GM18499 (cell line): ENCODE measurements around the gene SF3A2.
"Not testable (repeated sequence)": the region's sequence is repeated elsewhere in the genome, so short reads cannot be mapped to it uniquely, and the experiment has no call there.

Experiments used
- ATAC-seq: cut with Tn5 transposase; IDR thresholded peaks from one replicate; pipeline ENCODE4 v1.9.1; 2021; ENCODE audit warnings: moderate number of reproducible peaks; ENCODE audit not compliant: insufficient read depth, unreplicated experiment

The SF3A2 gene

DNA sequence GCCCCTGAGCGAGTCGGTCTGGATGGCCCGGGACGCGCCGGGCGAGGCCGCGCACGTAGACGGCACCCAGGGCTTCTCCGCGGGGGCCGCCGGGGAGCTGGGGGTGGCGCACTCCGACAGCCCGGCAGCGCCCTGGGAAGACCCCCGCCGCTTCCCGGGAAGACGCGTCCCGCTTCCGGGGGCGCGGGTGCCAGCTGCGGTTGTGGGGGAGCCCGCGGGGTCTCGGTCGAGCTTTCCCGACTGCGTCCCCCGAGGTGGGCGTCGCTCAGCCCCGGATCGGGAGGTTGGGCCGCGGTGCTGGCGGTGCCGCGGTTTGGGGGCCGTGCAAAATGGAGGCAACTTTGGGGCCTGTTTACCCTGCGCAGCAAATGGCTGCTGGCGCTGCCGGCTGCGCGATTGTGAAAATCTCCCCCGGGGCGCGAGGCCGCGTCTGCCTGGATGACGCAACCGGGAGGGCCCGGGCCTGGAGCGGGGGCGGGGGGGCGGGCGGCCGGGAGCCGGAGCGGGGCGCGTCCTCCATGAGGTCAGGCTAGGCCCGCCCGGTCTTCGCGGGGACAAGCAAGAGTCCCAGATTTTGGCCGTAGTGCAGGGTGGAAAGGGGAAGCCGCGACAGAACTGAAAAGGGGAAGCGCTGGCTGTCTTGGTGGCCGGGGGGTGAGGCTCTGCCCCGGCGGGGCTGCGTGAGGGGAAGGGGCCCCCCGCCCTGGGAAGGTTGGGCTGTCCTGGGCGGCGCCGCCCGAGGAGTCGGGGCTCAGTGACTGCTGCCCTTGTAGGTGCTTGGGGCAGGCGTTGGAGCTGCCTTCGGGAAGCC is 34.0 kb downstream of the SF3A2 start:
- ATAC-seq: no peak

DNA sequence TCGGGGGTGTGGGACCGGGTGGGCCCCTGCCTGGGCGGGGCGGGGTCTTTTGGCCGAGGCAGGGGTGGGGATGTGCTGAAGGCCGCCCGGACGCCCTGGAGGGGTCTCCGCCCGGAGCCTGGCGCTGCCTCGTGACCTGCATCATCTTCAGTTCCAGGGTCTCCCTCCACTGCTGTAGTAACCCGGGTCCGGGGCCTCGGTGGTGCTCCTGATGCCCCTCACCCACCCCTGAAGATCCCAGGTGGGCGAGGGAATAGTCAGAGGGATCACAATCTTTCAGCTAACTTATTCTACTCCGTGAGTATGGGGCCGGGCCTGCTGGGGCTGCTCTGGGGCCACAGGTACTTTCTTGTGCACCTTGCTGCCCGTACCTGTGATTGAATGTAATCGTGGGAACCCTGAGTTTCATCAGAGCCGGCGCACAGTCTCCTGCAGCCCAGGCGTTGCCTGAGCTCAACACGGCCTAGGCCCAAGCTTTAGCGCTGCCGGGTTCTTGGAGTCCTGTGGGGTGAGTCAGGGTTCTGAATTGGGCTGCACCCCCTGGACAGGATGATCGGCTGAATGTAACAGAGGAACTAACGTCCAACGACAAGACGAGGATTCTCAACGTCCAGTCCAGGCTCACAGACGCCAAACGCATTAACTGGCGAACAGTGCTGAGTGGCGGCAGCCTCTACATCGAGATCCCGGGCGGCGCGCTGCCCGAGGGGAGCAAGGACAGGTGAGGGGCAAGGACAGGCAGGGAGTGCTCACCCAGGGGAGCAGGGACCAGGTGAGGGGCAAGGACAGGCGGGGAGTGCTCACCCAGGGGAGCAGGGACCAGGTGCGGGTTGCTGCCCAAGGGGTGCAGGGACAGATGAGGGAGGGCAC is 34.8 kb downstream of the SF3A2 start:
- no peak for ATAC-seq

DNA sequence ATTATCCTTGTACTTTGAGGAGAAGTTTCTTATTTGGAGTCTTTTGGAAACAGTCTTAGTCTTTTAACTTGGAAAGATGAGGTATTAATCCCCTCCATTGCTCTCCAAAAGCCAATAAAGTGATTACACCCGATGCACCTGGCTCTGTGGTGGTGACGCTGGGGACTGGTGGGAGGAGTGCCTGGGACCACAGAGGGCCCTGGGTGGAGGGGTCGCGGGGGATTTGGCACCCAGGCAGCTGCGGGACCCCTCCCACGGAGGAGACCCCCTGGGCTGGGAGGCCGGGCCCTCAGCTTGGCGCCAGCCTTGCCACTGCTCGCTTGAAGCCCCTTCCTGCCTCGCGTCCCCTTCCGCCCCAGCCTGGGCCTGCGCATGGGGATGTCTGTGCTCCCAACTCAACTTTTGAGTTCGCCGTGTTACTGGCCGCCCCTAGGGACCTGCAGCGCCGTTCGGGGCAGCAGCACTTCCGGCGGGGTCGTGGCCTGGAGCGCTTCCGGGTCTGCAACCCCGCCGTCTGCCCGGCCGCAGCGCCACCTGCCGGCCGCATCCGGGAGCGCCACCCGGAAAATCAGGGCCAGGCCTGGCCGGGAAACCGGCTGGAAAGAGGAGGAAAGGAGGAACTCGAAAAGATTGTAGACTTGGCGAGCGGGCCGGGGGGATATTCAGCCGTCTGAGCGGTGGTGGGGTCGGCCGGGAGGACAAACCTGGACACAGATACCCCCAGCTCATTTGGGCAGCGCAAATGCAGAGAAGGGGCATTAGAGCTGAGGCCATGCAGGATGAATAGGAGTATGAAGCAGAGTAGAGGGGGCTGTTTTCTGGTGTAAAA is 36.9 kb downstream of the SF3A2 start:
- no peak for ATAC-seq

DNA sequence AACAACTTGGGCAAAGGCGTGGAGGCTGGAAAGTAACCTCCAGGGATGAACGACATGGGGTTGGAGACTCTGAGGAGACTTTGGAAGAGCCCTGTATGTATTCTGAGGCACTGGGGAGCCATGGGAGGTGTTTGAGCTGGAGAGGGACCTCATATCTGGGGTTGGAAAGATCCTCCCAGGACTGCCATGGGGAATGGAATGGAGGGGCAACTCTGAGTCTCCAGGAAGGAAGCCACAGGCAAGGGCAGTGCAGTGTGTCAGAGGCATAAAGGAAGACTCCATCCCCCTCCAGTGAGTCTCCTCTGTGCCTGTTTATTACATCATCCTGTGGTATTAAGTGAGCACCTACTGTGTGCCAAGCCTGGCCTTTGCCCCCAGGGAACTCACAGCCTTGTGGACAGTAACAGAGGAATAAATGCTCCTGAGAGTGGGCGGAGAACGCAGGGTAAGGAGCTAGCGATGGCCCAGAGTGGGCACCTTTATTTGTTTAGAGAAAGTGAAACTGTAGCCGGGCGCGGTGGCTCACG is 37.6 kb downstream of the SF3A2 start:
- ATAC-seq: no peak

DNA sequence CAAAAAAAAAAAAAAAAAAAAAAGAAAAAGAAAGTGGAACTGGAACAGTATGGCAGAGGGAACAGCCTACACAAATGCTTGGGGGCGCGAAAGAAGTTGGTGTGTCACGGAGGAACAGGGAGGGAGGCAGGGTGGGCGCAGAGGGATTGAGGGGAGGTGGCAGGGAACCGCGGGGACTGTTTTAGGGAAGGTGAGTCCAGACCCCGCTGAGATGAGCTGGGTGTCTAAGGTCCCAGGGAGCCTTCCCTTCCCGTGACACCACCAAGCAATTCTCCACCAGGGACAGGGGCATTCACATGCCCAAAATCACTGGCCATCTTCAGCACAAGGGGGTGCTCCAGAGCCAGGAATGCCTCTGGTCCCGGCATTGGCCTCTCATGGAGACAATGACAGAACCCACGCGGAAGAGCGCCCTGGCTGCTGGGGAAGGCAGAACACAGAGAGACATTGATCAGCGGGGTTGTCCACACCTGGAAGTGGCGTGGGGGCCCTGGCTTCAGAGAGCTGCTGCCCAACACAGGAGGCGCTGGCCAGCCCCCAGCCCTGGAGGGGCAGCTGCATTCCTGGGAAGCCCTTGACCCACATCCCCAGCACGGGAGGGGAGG is 38.4 kb downstream of the SF3A2 start:
- ATAC-seq: no peak

DNA sequence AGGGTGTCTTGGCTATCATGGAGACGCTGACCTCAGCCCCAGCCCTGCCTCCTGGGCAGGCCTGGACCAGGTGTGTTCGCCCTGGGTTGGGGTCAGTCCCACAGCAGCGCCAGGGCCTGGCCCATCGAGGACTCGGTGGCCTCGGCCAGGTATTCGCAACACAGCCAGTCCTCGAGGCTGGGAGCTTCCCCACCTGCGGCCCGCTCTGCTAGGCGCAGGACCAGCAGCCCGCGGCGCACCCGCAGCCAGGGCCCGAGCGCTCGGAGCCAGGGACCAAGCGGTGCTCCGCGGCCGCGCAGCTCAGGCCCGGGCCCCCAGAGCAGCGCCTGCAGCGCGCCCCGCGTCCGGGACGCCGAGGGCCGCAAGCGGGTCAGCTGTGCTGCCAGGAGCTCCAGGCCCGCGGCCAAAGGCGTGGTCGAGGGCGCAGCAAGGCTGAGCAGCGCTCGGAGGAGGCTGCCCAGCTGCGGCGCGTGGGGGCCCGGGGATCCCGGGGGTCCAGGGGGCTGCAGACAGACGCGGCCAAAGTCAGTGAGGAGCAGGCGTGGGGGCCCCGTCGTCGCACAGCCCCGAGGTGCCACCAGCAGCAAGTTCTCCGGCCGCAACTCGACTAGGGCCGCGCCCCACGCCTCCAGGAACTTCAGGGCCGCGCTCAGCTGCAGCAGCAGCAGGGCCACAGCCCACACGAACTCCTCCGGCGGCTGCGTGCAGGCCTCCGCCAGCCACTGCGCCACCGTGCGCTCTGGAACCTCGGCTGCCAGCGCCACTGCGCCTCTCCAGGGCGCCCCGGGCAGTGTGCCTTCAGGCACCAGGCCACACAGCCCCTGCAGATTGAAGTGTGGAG is 39.2 kb downstream of the SF3A2 start:
- no peak for ATAC-seq

DNA sequence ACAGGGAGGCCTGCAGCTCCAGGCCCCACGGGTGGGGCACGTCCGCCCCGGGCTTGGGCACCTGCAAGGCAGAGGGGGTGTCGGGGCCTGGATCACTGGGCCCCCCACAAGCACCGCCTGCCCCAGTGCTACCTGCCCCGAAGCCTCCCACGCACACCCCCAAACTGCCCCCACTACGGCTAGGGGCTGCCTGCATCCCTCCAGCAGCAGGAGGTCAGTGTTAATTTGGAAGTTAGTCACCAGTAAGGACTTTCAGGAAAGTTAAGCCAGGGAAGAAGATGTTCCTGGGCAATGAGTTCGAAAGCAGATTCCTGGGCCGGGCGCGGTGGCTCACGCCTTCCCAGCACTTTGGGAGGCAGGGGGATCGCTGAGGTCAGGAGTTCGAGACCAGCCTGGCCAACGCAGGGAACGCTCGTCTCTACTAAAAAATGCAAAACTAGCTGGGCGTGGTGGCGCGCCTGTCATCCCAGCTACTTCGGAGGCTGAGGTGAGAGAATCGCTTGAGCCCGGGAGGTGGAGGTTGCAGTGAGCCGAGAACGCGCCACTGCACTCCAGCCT is 39.9 kb downstream of the SF3A2 start:
- no peak for ATAC-seq

DNA sequence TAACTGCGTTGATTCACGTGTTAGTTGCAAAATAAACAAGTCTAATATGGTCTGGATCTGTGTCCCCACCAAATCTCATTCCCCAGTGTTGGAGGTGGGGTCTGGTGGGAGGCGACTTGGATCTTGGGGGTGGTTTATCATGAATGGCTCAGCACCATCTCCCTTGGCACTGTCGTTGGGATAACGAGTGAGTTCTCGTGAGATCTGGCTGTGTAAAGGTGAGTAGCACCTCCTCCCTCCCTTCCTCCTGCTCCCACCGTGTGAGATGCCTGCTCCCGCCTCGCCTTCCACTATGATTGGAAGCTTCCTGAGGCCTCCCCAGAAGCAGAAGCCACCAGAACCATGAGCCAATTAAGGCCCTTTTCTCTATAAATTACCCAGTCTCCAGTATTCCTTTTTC is 40.5 kb downstream of the SF3A2 start:
- ATAC-seq: no peak

DNA sequence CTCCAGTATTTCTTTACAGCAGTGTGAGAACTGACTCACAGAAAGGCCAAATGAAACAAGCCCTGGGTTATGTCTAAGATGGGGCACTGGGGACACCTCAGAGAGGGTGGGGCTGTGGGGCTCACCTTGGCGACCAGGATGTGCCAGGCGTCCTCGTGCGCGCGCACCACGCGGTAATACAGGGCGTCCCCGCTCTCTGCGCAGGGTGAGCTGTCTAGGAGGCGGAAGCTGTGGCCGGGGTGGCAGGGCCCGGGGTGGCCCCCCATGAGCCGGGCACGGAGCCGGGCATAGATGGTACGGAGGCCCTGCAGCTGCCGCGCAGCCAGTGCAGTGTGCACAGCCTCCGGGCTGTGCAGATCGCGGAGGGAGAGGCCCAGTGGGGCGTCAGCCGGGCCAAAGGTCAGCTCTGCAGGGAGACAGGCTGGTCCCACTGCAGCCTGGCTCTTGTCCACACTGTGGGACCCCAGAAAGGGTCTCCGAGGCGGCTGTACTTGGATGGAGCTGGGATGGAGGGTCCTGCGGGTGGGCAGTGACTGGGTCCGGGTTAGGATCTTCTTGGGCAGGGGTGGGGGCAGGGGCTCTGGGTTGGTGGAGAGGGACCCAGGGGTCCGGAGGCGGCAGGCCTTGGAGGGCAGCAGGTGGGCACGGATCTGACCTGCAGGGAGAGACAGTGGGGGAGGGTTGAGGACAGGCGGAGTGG is 42.0 kb downstream of the SF3A2 start:
- no peak for ATAC-seq

DNA sequence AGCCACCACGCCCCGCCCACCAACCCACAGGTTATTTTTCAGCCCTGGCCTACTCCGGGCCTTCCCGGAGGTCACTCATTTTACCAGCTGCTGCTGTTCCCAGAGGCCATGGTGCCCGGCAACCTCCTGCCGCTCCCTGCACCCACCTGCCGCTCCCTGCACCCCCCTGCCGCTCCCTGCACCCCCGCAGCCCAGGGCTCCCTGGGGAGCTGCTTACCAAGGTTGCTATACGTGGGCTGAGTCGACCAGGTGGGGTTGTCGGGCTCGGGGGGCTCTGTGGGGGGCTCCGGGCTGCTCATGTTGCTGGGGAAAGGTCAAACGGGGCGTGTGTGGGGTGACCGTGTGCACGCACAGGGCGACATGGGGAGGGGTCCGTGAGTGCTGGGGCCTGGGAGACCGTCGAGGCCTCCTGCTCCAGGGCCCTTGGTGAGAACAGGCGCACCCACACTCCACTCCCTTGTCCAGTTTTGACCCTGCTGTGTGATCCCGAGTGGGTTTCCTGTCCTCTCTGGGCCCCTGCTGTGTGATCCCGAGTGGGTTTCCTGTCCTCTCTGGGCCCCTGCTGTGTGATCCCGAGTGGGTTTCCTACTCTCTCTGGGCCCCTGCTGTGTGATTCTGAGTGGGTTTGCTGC is 44.1 kb downstream of the SF3A2 start:
- ATAC-seq: no peak

DNA sequence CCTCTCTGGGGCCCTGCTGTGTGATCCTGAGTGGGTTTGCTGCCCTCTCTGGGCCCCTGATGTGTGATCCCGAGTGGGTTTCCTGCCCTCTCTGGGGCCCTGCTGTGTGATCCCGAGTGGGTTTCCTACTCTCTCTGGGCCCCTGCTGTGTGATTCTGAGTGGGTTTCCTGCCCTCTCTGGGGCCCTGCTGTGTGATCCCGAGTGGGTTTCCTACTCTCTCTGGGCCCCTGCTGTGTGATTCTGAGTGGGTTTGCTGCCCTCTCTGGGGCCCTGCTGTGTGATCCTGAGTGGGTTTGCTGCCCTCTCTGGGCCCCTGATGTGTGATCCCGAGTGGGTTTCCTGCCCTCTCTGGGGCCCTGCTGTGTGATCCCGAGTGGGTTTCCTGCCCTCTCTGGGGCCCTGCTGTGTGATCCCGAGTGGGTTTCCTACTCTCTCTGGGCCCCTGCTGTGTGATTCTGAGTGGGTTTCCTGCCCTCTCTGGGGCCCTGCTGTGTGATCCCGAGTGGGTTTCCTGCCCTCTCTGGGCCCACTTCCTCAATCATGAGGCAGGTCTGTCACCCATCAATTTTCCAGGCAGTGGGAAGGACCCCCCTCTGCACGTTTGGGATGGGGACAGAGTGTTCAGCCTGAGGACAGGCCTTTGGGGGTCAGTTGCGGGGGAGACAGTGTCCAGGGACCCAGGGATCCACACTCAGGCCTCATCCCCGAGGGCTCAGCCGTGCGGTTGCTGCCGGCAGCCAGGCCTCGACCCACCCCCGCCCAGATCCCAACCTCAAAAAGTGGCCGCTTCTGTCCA is 44.8 kb downstream of the SF3A2 start:
- not testable (repeated sequence) for ATAC-seq

DNA sequence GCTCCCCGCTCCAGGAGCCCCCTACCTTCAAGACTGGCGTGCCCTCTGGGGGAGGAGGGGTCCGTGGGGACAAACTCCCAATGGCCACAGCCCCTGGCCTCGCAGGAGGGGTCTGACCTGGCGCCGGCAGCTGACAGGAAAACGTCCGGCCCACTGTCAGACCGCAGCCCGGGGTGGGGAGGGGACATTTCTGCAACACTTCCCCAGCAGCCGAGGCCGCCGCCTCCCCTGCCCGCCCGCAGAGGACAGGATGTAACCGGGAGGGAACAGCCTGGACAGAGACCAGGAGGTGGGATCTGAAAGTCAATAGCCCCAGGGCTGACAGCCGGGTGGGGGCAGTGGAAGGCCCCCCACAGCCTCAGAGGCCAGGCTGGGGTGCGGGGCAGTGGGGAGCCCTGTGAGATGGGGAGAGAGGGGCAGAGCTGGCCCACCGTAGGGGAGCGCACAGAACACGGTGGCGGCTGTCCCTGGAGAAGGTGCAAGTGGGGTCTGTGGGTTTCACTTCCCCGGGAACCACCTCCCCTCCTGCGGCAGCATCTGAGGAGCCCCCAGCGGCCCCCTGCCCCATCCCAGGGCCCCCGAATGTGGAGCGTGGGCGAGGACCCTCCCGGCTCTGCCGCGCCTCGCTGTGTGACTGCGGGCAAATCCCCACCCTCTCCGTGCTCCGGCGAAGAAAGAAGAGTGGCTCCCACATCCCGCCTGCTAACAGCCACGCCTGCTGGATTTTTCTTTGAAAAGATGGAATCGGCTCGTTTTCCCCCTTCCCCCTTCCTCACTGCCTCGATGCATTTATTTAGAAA is 45.6 kb downstream of the SF3A2 start, which contains the start of gene PEAK3:
Gene PEAK3 (minus strand): TSS at position 114 of the 800 bp plus-strand sequence. CDS start 1,244 bp downstream, outside the sequence.
- ATAC-seq: no peak

DNA sequence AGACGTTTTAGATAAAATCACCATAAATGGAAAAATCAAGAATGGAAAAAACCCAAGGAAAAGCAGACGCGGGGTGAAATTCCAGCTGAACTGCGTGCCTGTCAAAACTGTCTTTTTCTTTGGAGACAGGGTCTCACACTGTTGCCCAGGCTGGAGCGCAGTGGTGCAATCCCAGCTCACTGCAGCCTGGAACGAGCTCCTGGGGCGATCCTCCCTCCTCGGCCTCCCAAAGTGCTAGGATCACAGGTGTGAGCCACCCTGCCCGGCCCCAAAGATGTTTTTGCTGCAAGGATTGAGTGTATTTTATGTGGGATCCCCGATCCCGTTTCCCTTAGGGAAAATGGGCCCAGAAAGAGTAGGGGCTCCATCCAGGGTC is 46.2 kb downstream of the SF3A2 start:
- no peak for ATAC-seq

DNA sequence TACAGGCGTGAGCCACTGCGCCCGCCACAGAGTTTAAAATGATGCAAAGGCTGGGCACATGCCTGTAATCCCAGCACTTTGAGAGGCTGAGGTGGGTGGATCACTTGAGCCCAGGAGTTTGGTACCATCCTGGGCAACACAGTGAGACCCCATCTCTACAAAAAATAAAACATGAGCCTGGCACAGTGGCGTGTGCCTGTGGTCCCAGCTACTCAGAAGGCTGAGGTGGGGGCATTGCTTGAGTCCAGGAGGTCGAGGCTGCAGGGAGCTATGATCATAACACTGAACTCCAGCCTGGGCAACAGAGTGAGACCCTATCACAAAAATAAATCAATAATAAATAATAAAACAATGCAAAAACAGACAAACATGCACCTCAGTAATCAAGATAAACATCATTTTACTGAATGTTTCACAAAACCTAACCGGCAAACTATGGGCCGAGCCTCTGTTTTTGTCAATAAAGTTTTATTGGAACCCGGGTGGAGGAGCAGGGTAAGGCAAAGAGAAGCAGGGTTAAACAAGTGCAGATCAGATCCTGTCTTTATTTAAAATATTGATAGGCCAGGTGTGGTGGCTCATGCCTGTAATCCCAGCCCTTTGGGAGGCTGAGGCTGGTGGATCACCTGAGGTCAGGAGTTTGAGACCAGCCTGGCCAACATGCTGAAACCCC is 47.3 kb downstream of the SF3A2 start:
- no peak for ATAC-seq

DNA sequence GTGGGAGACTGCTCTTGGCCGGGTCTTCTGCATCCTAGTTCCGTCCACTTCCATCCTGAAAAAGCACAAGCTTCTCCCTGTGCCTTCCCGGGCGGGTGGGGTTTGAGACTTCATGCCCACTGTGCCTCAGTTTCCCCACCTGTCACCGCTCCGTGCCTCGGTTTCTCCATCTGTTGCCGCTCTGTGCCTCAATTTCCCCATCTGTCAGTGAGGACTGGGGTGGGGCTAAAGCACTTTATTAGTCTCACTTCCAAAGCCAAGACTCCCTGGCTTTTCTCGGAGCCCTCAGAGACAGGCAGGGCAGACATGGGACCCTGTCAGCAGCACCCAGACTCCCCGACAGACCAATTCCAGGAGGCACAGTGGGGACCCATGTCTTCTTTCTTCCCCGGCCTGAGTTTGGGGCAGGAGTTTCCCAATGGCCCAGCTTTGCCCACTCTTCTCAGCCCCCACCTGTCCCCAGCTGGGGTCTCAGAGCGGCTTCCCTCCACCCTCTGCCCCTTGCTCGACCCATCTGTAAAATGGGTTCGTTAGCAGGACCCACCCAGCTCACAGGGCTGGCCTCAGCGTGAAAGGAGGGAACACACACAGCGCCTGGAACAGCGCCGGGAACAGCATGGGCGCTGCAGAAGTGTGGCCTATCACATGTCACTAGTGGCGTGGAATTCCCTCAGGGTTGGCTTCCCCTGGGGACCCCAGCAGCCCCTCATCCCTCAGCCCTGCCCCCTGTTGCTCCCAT is 49.9 kb downstream of the SF3A2 start:
- no peak for ATAC-seq
